Measurements from ENCODE around the gene ERN1. TPM values are rescaled to one million over a fixed set of nuclear protein-coding genes. Genes with fewer than 3 reads are reported as not detected.

Gene ERN1
- total and polyA plus RNA-seq, 2 of the 13 experiments (the other 11 are each of a cell fraction or from before 2014, with no cell fraction given): 6.0 to 12.7 TPM

- TF ChIP-seq BRF2 (CRISPR knock-in tag; IDR thresholded peaks at IDR 0.05): no peak
- no peak for TF ChIP-seq ATF2 (CRISPR knock-in tag; IDR thresholded peaks at IDR 0.05)
- no peak for TF ChIP-seq THAP11 (CRISPR knock-in tag; IDR thresholded peaks at IDR 0.05)
- TF ChIP-seq HMGXB4 (CRISPR knock-in tag; IDR thresholded peaks at IDR 0.05; ENCODE audit: borderline replicate concordance in 1 of 2, low read depth in 1 of 2): no peak
- TF ChIP-seq HMGA1 (CRISPR knock-in tag; conservative IDR thresholded peaks at IDR 0.05): no peak
- no peak for TF ChIP-seq IKZF4 (CRISPR knock-in tag; IDR thresholded peaks at IDR 0.05; ENCODE audit: borderline replicate concordance, low read depth, not compliant biosample characterization)
- TF ChIP-seq PPARG (CRISPR knock-in tag; conservative IDR thresholded peaks at IDR 0.05): no peak
These were observed 21.0 kb upstream of the ERN1 start (continued) for GRCh38 chr17:64151016-64151368.

Data from HepG2 (cell line).